Spinal cord (tissue), 10 donors: ENCODE measurements around the gene NFAT5. TPM values are rescaled to one million over a fixed set of nuclear protein-coding genes. Genes with fewer than 3 reads are reported as not detected.
A peak's percentile ranks its signal among the peaks of the same experiment; 100 is the strongest.

Experiments
- DNase-seq, 6 donors: peaks; one replicate each; pipeline versions ENCODE4 v3.0.0 to v3.0.0-alpha.2; 2013 to 2015; ENCODE audit warnings: low spot score in 6 of 6, low read depth in 4 of 6
- H3K27ac ChIP-seq: one replicate; pipeline ENCODE4 v1.5.1; 2013; ENCODE audit warnings: low read depth, low read length, control low read depth
- H3K27me3 ChIP-seq: one replicate; pipeline ENCODE4 v1.6.1; 2013; ENCODE audit warnings: low read length; ENCODE audit not compliant: control insufficient read depth, insufficient read depth
- H3K36me3 ChIP-seq: one replicate; pipeline ENCODE4 v1.6.1; 2013; ENCODE audit warnings: low read length; ENCODE audit not compliant: control insufficient read depth, insufficient read depth
- H3K4me1 ChIP-seq: one replicate; pipeline ENCODE4 v1.6.1; 2013; ENCODE audit warnings: low read length; ENCODE audit not compliant: control insufficient read depth, insufficient read depth
- H3K4me3 ChIP-seq: one replicate; pipeline ENCODE4 v1.5.1; 2013; ENCODE audit warnings: low read depth, low read length, control low read depth
- H3K9me3 ChIP-seq: one replicate; pipeline ENCODE4 v1.6.1; 2013; ENCODE audit warnings: low read length; ENCODE audit not compliant: control insufficient read depth, insufficient read depth
- WGBS: methylation state at CpG from one replicate; pipeline ENCODE4 v1.1.5; 2013; ENCODE audit warnings: missing lambda C conversion rate; ENCODE audit not compliant: insufficient coverage; 5-methylcytosine and 5-hydroxymethylcytosine counted together
- polyA plus RNA-seq, 2 donors: library from polyadenylated mRNA; unstranded; fragments of 120-200 nt; gene quantifications; one replicate each; pipeline ENCODE4 v1.2.1, GENCODE V29; 2013; ENCODE audit not compliant: insufficient read length in 2 of 2
- total RNA-seq, 2 donors: library from RNA; depleted of rRNA in 1 of 2; stranded (reverse); fragments of 120-200 nt in 1 of 2; fragments of >200 nt in 1 of 2; gene quantifications; one replicate each; pipeline versions ENCODE4 v1.2.3 to v1.2.4, GENCODE V29; 2013 to 2014
- donor health status: healthy.

The NFAT5 gene
- total and polyA plus RNA-seq, 4 donors, result 14.7 to 44.9 (median 26.4) TPM

DNA sequence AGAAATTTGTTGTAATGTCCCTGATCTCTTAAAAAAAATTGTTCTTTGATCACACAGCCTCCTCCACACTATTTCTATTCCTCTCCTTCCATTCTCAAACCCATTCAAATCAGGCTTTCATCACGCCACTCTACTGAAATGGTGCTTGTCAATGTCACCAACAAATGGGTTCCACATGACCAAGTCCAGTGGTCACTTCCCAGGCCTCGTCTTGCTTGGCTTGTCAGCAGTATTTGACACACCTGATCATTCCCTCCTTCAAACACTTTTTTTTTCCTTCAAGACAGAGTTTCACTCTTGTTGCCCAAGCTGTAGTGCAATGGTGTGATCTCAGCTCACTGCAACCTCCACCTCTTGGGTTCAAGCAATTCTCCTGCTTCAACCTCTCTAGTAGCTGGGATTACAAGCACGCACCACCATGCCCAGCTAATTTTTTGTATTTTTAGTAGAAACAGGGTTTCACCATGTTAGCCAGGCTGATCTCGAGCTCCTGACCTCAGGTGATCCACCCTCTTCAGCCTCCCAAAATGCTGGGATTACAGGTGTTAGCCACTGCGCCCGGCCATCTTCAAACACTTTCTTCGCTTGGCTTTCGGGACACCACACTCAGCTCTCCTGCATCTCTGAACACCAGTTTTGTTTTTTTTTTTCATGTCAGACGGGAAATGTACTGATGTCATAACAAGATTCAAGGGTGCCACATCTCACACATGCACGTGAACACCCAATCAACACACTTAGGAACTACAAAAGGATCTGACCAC, 142.3 kb downstream of the NFAT5 start:
- no peaks in the 10 kb centered on the region for H3K9me3 ChIP-seq
- H3K36me3 ChIP-seq, result peaks cover 16% of the 10 kb centered on the region
- H3K27ac ChIP-seq, result no peak overlapping the region
- H3K27me3 ChIP-seq, result no peaks in the 10 kb centered on the region
- H3K4me3 ChIP-seq, result no peak overlapping the region
- no peak for DNase-seq
- 91% methylated on average over 9 of the region's 10 CpGs for WGBS
- no peaks in the 10 kb centered on the region for H3K4me1 ChIP-seq

DNA sequence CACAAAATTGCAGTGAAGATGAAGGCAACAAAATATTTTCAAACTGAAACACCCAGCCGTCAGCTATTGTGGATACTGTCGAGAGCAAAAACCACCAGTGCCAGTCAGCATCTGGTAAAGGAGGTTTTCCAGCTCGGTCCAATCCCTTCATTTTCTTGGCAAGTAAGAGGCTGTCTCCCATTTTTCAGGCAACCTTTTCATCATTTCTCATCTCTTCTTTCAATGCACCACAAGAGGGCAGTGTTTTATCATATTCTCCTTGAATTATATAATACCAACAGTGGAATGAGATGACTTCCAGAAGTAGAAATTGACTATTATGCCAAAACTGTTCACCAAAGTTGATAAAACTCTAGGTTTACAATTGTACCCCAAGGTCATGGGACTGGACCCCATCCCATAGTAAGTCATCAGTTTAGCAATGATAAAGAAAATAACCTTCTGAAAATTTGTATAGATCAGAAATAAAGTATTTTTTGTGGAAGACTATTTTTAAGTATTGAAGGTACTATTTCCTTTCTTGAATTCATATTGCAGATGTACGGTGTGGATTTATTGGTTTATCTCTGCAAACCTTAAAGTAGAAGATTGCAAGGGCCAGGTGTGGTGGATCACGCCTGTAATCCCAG, 143.8 kb downstream of the NFAT5 start:
- no peak overlapping the region for H3K27ac ChIP-seq
- H3K27me3 ChIP-seq, result no peaks in the 10 kb centered on the region
- DNase-seq, result peak; percentile 36 to 92 (median 43)
- no peaks in the 10 kb centered on the region for H3K9me3 ChIP-seq
- peaks cover 16% of the 10 kb centered on the region for H3K36me3 ChIP-seq
- no peak overlapping the region for H3K4me3 ChIP-seq
- WGBS, result 30% methylated on average over 3 of the region's 5 CpGs
- no peaks in the 10 kb centered on the region for H3K4me1 ChIP-seq

DNA sequence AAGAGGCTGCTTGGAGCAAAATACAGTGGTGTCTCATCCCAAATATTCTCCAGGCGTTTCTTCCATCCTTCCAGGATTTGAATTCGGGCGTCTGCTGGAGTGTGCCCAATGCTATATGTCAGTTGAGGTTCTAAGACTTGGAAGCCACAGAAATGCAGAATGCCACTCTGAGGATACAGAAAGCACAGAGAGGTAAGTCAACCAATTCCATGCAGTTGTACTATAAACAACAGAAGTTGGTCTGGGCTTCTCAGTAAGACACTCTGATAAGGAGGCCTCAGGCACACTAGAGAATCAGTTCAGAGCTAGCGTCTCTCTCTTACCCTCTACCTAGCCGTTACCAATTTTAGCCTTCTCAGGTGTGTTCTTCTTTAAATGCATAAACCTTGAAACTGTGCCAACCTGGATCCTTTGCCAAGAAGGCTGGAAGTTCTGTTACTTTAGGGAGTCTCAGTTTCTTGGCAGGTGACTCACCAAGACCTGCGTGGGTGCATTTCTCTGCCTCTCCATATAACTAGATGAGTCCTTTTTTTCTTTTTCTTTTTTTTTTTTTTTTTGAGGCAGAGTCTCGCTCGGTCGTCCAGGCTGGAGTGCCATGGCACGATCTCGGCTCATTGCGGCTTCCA, 145.5 kb downstream of the NFAT5 start:
- no peak overlapping the region for H3K27ac ChIP-seq
- DNase-seq, result peak in 1 of 6 donors; percentile 9
- H3K9me3 ChIP-seq, result no peaks in the 10 kb centered on the region

DNA sequence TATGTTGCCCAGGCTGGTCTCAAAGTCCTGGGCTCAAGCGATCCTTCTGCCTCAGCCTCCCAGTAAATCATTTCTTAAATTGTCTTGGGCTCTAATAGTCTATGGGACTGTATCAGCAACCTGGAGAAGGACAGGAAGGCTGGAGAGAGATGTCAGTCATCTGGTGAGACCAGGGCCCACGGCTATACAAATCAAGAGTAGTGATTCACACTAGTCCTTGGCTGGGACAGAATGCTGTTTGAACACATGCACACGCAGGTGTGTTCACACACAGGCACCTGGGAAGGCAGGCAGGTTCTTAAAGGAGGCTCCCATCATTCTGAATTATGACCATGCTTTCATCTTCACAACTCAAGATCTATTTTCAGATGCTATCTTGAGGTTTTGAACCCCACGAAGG, 146.5 kb downstream of the NFAT5 start:
- Histone ChIP-seq H3K36me3 (peaks cover 24% of the 10 kb centered on the region), H3K27me3 (no peaks in the 10 kb centered on the region), H3K4me3 (no peak overlapping the region), H3K4me1 (no peaks in the 10 kb centered on the region), H3K9me3 (no peaks in the 10 kb centered on the region), H3K27ac (no peak overlapping the region)
- 88% methylated on average over 4 of the region's 4 CpGs for WGBS
- no peak for DNase-seq

More for the DNA sequence above, 145.5 kb downstream of the NFAT5 start:
- Histone ChIP-seq H3K4me3 (no peak overlapping the region), H3K4me1 (no peaks in the 10 kb centered on the region), H3K36me3 (peaks cover 24% of the 10 kb centered on the region), H3K27me3 (no peaks in the 10 kb centered on the region)
- 93% methylated on average over 8 of the region's 12 CpGs for WGBS

DNA sequence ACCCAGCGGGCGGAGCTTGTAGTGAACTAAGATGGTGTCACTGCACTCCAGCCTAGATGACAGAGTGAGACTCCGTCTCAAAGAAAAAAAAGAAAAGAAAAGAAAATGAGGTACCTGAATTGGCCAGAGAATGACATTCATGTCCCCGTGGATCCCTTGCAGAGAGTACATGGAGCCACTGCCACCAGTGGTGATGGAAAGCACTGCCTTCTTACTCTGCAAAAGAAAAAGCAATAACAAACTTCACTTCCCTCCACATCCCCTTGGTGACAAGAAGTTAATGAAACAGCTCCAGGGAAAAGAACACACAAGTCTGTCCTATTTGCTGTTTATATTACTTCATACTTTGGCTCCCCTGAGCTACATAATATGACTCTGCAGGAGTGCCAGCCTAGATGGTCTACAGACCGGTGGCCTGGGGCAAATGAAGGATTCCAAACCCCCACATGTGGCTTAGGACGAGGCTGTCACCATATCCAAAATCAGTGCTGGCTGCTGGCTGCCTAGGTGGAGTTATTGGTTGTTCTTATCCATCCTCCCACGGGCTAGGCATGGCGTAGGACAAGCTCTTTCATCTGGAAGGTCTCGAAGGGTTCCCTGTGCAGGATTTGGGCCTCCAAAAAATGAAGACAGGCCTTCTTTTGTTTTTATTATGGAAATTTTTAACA, 147.3 kb downstream of the NFAT5 start:
- WGBS, result 89% methylated on average over 5 of the region's 9 CpGs
- no peaks in the 10 kb centered on the region for H3K9me3 ChIP-seq
- no peak overlapping the region for H3K27ac ChIP-seq

DNA sequence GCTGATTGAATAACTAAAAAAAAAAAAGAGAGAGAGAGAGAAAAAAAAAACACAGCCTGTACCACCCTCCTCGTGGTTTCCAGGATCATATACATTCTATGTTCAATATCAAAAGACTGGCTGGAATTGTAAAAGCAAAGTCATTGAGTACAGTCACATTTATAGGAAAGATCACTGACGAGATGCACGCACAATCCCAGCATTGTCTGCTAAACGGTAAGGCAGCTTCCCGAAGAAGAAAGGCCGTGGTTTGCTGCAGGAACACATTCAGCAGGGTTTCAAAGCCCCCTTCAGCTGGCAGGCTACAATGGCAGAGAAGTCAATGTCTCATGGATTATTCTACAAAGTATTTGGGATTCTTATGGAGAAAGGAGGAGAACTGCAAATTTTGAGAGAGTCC, 151.3 kb downstream of the NFAT5 start:
- Histone ChIP-seq H3K9me3 (no peaks in the 10 kb centered on the region), H3K36me3 (peaks cover 21% of the 10 kb centered on the region), H3K27ac (no peak overlapping the region), H3K4me3 (no peak overlapping the region), H3K27me3 (no peaks in the 10 kb centered on the region), H3K4me1 (no peaks in the 10 kb centered on the region)
- 39% methylated on average over 3 of the region's 6 CpGs for WGBS
- DNase-seq, result peak in 2 of 6 donors; percentile 9 to 34

More for the DNA sequence above, 147.3 kb downstream of the NFAT5 start:
- Histone ChIP-seq H3K27me3 (no peaks in the 10 kb centered on the region), H3K4me1 (no peaks in the 10 kb centered on the region), H3K4me3 (no peak overlapping the region), H3K36me3 (peaks cover 24% of the 10 kb centered on the region)
- DNase-seq, result no peak

DNA sequence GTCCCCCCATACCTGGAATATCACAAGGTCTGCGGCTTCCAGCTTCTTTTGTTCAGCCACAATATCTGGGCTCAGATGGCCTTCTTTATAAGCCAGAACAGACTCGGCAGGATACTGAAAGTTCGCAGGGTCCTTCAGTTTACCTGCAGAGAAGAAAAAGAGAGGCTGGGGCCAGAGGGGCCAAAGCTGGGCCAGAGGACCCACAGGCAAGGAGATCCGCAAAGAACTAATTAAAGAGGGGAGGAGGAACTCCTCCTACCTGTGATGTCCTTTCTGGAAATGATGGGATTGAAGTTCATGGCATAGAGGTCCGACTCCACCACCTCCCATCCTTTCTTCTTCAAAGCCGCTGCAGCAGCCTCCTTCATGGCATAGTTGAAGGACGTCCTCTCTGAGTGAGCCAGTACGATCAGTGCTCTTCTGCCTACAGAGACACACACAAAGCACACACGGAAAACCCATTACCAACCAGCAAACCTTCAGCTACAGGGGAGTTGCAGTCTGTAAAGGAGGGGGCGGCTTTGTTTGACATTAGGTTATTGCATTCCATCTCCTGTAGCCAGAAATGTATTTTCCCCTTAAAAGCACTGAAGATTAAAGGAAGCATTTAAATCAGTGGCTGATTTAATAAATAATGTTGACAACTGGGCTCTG, 152.5 kb downstream of the NFAT5 start:
- Histone ChIP-seq H3K4me3 (no peak overlapping the region), H3K27me3 (no peaks in the 10 kb centered on the region), H3K27ac (no peak overlapping the region), H3K9me3 (no peaks in the 10 kb centered on the region), H3K36me3 (peaks cover 12% of the 10 kb centered on the region), H3K4me1 (no peaks in the 10 kb centered on the region)
- DNase-seq, result no peak
- 93% methylated on average over 4 of the region's 10 CpGs for WGBS

DNA sequence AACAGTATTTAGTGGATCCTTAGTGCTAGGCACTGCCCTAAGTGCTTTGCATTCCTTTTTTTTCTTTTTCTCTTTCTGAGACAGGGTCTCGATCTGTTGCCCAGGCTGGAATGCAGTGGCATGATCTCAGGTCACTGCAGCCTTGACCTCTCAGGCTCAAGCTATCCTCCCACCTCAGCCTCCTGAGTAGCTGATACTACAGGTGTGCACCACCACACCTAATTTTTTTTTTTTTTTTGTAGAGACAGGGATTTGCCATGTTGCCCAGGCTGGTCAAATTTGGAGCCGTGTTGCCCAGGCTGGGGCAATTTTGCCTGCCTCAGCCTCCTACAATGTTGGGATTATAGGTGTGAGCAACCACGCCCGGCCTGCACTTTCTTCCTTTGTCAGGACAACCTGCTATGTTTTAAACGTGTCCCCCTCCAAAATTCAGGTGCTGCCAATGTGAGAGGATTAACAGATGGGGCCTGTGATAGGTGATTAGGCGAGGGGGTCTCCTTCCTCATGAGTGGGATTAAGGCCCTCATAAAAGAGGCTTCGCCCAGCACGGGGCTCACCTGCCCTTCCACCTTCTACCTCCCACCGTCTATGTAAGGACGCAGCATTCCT, 155.2 kb downstream of the NFAT5 start:
- DNase-seq, result no peak
- Histone ChIP-seq H3K27ac (no peak overlapping the region), H3K9me3 (no peaks in the 10 kb centered on the region), H3K36me3 (peaks cover 5% of the 10 kb centered on the region), H3K4me3 (no peak overlapping the region), H3K4me1 (peaks cover 9% of the 10 kb centered on the region), H3K27me3 (no peaks in the 10 kb centered on the region)
- 97% methylated on average over 6 of the region's 10 CpGs for WGBS

DNA sequence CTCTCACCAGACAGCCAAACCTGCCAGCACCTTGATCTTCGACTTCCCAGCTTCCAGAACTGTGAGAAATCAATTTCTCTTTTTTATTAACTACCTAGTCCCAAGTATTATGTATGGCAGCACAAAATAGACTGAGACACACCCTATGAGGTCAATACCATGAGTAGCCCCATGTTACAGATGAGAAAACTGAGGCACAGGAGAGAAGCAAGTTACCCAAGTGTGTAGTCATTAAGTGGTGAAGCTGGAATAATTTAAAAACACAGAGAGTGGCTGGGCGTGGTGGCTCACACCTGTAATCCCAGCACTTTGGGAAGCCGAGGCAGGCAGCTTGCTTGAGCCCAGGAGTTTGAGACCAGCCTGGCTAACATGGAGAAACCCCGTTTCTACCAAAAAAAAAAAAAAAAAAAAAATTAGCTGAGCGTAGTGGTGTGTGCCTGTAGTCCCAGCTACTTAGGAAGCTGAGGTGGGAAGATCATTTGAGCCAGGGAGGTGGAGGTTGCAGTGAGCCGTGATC, 155.7 kb downstream of the NFAT5 start:
- 100% methylated on average over 3 of the region's 6 CpGs for WGBS
- Histone ChIP-seq H3K36me3 (peaks cover 5% of the 10 kb centered on the region), H3K27me3 (no peaks in the 10 kb centered on the region), H3K9me3 (no peaks in the 10 kb centered on the region), H3K4me3 (no peak overlapping the region), H3K4me1 (peaks cover 15% of the 10 kb centered on the region), H3K27ac (no peak overlapping the region)
- no peak for DNase-seq
